ENCODE results near the gene ATP11A. TPM values are rescaled to one million over a fixed set of nuclear protein-coding genes. Genes with fewer than 3 reads are reported as not detected.

The ATP11A gene
- total and polyA plus RNA-seq, 10 of the 15 experiments (the other 5 are each of a cell fraction or from before 2014, with no cell fraction given), result 1.4 to 69.6 (median 14.4) TPM

GRCh38 chr13:112802802-112803195 lies 113.0 kb downstream of the ATP11A start (continued):
- TF ChIP-seq BMI1 (IDR thresholded peaks at IDR 0.05; ENCODE audit: borderline replicate concordance) (no peak; the same call in 1 of the 2 replicates), BCL3 (IDR thresholded peaks at IDR 0.05; ENCODE audit: borderline replicate concordance, insufficient read depth, low read depth, low read length, poor library complexity, severe bottlenecking) (peak; percentile 66), TAF1 (IDR thresholded peaks at IDR 0.05; ENCODE audit: borderline replicate concordance, low read depth, low read length) (no peak), CHD1 (IDR thresholded peaks at IDR 0.05; ENCODE audit: low read depth, low read length) (no peak), ZNF207 (IDR thresholded peaks at IDR 0.05; ENCODE audit: borderline replicate concordance) (no peak), MAX (IDR thresholded peaks at IDR 0.05; ENCODE audit: low read depth, low read length) (no peak), SIX5 (IDR thresholded peaks at IDR 0.05; ENCODE audit: low read depth, low read length, severe bottlenecking) (no peak), CHD2 (IDR thresholded peaks at IDR 0.05; ENCODE audit: borderline replicate concordance, low read depth, low read length) (no peak), PAX5 (IDR thresholded peaks at IDR 0.05; ENCODE audit: borderline replicate concordance, low read depth, low read length) (no peak), MTA3 (IDR thresholded peaks at IDR 0.05; ENCODE audit: borderline replicate concordance, low read length) (0 out of 2 replicates have a peak, but pooled peaks have one; percentile 10), RAD21 (IDR thresholded peaks at IDR 0.05; ENCODE audit: insufficient read depth, low read depth, low read length) (0 out of 2 replicates have a peak, but pooled peaks have one; percentile 0), REST (IDR thresholded peaks at IDR 0.05; ENCODE audit: low read depth, low read length) (no peak), NR2C2 (IDR thresholded peaks at IDR 0.05; ENCODE audit: borderline replicate concordance, control insufficient read depth, insufficient read length, low read depth) (no peak), KAT2A (conservative IDR thresholded peaks at IDR 0.05; ENCODE audit: control insufficient read depth, low read depth, low read length) (no peak), SIN3A (IDR thresholded peaks at IDR 0.05; ENCODE audit: low read depth, low read length) (no peak)
- TF ChIP-seq, protein P1, sequence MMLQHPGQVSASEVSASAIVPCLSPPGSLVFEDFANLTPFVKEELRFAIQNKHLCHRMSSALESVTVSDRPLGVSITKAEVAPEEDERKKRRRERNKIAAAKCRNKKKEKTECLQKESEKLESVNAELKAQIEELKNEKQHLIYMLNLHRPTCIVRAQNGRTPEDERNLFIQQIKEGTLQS (IDR thresholded peaks at IDR 0.05; ENCODE audit: borderline replicate concordance, extremely low read depth, low read depth, low read length), result no peak
- TF ChIP-seq, protein P2, sequence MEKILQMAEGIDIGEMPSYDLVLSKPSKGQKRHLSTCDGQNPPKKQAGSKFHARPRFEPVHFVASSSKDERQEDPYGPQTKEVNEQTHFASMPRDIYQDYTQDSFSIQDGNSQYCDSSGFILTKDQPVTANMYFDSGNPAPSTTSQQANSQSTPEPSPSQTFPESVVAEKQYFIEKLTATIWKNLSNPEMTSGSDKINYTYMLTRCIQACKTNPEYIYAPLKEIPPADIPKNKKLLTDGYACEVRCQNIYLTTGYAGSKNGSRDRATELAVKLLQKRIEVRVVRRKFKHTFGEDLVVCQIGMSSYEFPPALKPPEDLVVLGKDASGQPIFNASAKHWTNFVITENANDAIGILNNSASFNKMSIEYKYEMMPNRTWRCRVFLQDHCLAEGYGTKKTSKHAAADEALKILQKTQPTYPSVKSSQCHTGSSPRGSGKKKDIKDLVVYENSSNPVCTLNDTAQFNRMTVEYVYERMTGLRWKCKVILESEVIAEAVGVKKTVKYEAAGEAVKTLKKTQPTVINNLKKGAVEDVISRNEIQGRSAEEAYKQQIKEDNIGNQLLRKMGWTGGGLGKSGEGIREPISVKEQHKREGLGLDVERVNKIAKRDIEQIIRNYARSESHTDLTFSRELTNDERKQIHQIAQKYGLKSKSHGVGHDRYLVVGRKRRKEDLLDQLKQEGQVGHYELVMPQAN (conservative IDR thresholded peaks at IDR 0.05), result no peak
- TF ChIP-seq, protein P3, sequence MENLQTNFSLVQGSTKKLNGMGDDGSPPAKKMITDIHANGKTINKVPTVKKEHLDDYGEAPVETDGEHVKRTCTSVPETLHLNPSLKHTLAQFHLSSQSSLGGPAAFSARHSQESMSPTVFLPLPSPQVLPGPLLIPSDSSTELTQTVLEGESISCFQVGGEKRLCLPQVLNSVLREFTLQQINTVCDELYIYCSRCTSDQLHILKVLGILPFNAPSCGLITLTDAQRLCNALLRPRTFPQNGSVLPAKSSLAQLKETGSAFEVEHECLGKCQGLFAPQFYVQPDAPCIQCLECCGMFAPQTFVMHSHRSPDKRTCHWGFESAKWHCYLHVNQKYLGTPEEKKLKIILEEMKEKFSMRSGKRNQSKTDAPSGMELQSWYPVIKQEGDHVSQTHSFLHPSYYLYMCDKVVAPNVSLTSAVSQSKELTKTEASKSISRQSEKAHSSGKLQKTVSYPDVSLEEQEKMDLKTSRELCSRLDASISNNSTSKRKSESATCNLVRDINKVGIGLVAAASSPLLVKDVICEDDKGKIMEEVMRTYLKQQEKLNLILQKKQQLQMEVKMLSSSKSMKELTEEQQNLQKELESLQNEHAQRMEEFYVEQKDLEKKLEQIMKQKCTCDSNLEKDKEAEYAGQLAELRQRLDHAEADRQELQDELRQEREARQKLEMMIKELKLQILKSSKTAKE (IDR thresholded peaks at IDR 0.05; ENCODE audit: low read depth, poor library complexity, severe bottlenecking), result no peak
- TF ChIP-seq, protein P4, sequence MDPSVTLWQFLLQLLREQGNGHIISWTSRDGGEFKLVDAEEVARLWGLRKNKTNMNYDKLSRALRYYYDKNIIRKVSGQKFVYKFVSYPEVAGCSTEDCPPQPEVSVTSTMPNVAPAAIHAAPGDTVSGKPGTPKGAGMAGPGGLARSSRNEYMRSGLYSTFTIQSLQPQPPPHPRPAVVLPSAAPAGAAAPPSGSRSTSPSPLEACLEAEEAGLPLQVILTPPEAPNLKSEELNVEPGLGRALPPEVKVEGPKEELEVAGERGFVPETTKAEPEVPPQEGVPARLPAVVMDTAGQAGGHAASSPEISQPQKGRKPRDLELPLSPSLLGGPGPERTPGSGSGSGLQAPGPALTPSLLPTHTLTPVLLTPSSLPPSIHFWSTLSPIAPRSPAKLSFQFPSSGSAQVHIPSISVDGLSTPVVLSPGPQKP (IDR thresholded peaks at IDR 0.05; ENCODE audit: low read depth, low read length), result no peak

Measured in GM12878 (cell line).